ENCODE data around the gene ACE2.
A peak's percentile ranks its signal among the peaks of the same experiment; 100 is the strongest.

Gene ACE2

GRCh38 chrX:15515931-15516330, 84.8 kb downstream of the ACE2 start:
- no peak overlapping the region for H3K27ac ChIP-seq
- DNase-seq (ENCODE audit: low read depth, low spot score), result no peak

- no peak overlapping the region for H3K27ac ChIP-seq
Measured at GRCh38 chrX:15514279-15514678, 86.5 kb downstream of the ACE2 start.

GRCh38 chrX:15512401-15512965, 88.3 kb downstream of the ACE2 start:
- H3K27ac ChIP-seq, result no peak overlapping the region
- peak; percentile 12 for DNase-seq (ENCODE audit: low read depth, low spot score)

More at GRCh38 chrX:15514279-15514678, 86.5 kb downstream of the ACE2 start:
- DNase-seq (ENCODE audit: low read depth, low spot score), result no peak

GRCh38 chrX:15511563-15511962, 89.2 kb downstream of the ACE2 start:
- no peak for DNase-seq (ENCODE audit: low read depth, low spot score)
- no peak overlapping the region for H3K27ac ChIP-seq

Data from epithelial cell of prostate (primary cell).